Gastroesophageal sphincter (tissue), 4 donors: ENCODE results near the gene SULT4A1. TPM values are rescaled to one million over a fixed set of nuclear protein-coding genes. Genes with fewer than 3 reads are reported as not detected.

Experiments
- ATAC-seq: fragments of 150-250 bp; one replicate; pipeline ENCODE4 v1.9.1; 2016; ENCODE audit warnings: mild to moderate bottlenecking, moderate library complexity
- H3K27ac ChIP-seq, 4 donors: fragments of 200-600 bp; sonication (generic) in 3 of 4; 1 replicate in 3 of 4; 2 replicates in 1 of 4; pipeline ENCODE4 v1.5.1; 2016 to 2019
- H3K27me3 ChIP-seq: fragments of 200-600 bp; sonication (generic); one replicate; pipeline ENCODE4 v1.5.1; 2019
- H3K36me3 ChIP-seq, 2 donors: fragments of 200-600 bp; sonication (generic); one replicate each; pipeline ENCODE4 v1.5.1; 2019; ENCODE audit warnings: control low read depth in 1 of 2
- H3K4me1 ChIP-seq, 3 donors: fragments of 200-600 bp; sonication (generic); 1 replicate in 2 of 3; 2 replicates in 1 of 3; pipeline ENCODE4 v1.5.1; 2016 to 2019; ENCODE audit warnings: control low read depth in 2 of 3
- H3K4me3 ChIP-seq, 2 donors: fragments of 200-600 bp; sonication (generic); one replicate each; pipeline ENCODE4 v1.5.1; 2019; ENCODE audit warnings: mild to moderate bottlenecking in 1 of 2, moderate library complexity in 1 of 2
- H3K9me3 ChIP-seq, 3 donors: fragments of 200-600 bp; sonication (generic); one replicate each; pipeline ENCODE4 v1.5.1; 2017 to 2019; ENCODE audit warnings: control low read depth in 2 of 3
- CTCF ChIP-seq, 4 experiments: fragments of 200-600 bp in 2 of 4; fragments of 450-650 bp in 2 of 4; sonication (generic) in 1 of 4; IDR thresholded peaks; one replicate each; pipeline ENCODE4 v1.5.1; 2017 to 2019; ENCODE audit warnings: antibody characterized with exemption in 4 of 4, mild to moderate bottlenecking in 2 of 4, moderate library complexity in 2 of 4
- EP300 ChIP-seq: sonication (generic); formaldehyde crosslinking; IDR thresholded peaks from one replicate; pipeline ENCODE4 v1.6.1; 2017; ENCODE audit warnings: antibody characterized with exemption, mild to moderate bottlenecking
- POLR2A ChIP-seq, 2 donors: fragments of 450-650 bp; IDR thresholded peaks; one replicate each; pipeline ENCODE4 v1.6.1; 2017; ENCODE audit warnings: antibody characterized with exemption in 2 of 2, mild to moderate bottlenecking in 2 of 2, moderate library complexity in 1 of 2
- POLR2AphosphoS5 ChIP-seq: sonication (generic); formaldehyde crosslinking; IDR thresholded peaks from one replicate; pipeline ENCODE4 v1.6.1; 2017; ENCODE audit warnings: antibody characterized with exemption
- WGBS, 2 donors: methylation state at CpG; one replicate each; pipeline ENCODE4 v1.1.5; 2018; ENCODE audit warnings: low coverage in 1 of 2; 5-methylcytosine and 5-hydroxymethylcytosine counted together
- total RNA-seq, 4 donors: library from RNA; depleted of rRNA; stranded (reverse); fragments of >200 nt; gene quantifications; one replicate each; pipeline ENCODE4 v1.1.0, GENCODE V29; 2016

Gene SULT4A1
- total RNA-seq, 4 donors from 2014 or later: 0.16 to 1.7 (median 0.54) TPM; not detected in 1

- Histone ChIP-seq H3K4me3 (no peak overlapping the region), H3K27me3 (peaks cover 58% of the 10 kb centered on the region), H3K27ac (no peak overlapping the region), H3K36me3 (no peaks in the 10 kb centered on the region), H3K4me1 (peaks cover 0 to 9% (median 3%) of the 10 kb centered on the region in 3 donors), H3K9me3 (no peaks in the 10 kb centered on the region)
- 38 to 44% methylated on average over 5 to 9 of the region's 22 CpGs for WGBS, 2 donors
- no peak for TF ChIP-seq POLR2A (IDR thresholded peaks at IDR 0.05)
- ATAC-seq: no peak
These were observed 40.5 kb downstream of the SULT4A1 start for GRCh38 chr22:43821606-43822425.

GRCh38 chr22:43820651-43821305, 41.5 kb downstream of the SULT4A1 start:
- TF ChIP-seq EP300: no peak
- no peak for TF ChIP-seq CTCF (IDR thresholded peaks at IDR 0.05)
- TF ChIP-seq POLR2A (IDR thresholded peaks at IDR 0.05): no peak
- no peak for TF ChIP-seq POLR2AphosphoS5
- no peak overlapping the region for H3K27ac ChIP-seq
- H3K27me3 ChIP-seq: peaks cover 58% of the 10 kb centered on the region
- no peaks in the 10 kb centered on the region for H3K36me3 ChIP-seq
- H3K4me3 ChIP-seq: no peak overlapping the region
- WGBS, 2 donors: 51 to 61% methylated on average over 3 to 4 of the region's 18 CpGs
- ATAC-seq: no peak
- no peaks in the 10 kb centered on the region for H3K9me3 ChIP-seq
- H3K4me1 ChIP-seq: no peaks in the 10 kb centered on the region

- Histone ChIP-seq H3K4me3 (no peak overlapping the region), H3K27me3 (peaks cover 57% of the 10 kb centered on the region), H3K36me3 (peaks cover 0 to 2% of the 10 kb centered on the region in 2 donors), H3K9me3 (no peaks in the 10 kb centered on the region), H3K4me1 (no peaks in the 10 kb centered on the region), H3K27ac (no peak overlapping the region)
- ATAC-seq: no peak
- TF ChIP-seq POLR2A (IDR thresholded peaks at IDR 0.05): no peak
- no peak for TF ChIP-seq CTCF (IDR thresholded peaks at IDR 0.05)
- TF ChIP-seq EP300: no peak
- no peak for TF ChIP-seq POLR2AphosphoS5
- WGBS, 2 donors: 75 to 77% methylated on average over 4 to 6 of the region's 13 CpGs
These were observed 42.2 kb downstream of the SULT4A1 start for GRCh38 chr22:43819931-43820640.

- Histone ChIP-seq H3K9me3 (no peaks in the 10 kb centered on the region), H3K27ac (no peak overlapping the region), H3K27me3 (peaks cover 51% of the 10 kb centered on the region), H3K36me3 (peaks cover 0 to 7% of the 10 kb centered on the region in 2 donors), H3K4me3 (no peak overlapping the region), H3K4me1 (no peaks in the 10 kb centered on the region)
- TF ChIP-seq POLR2A (IDR thresholded peaks at IDR 0.05): no peak
- no peak for TF ChIP-seq POLR2AphosphoS5
- TF ChIP-seq EP300: no peak
- TF ChIP-seq CTCF (IDR thresholded peaks at IDR 0.05): no peak
- ATAC-seq: no peak
- 85% methylated on average over 5 of the region's 12 CpGs; no CpG with 5 or more reads in 1 of the 2 donors for WGBS, 2 donors
These were observed 42.8 kb downstream of the SULT4A1 start for GRCh38 chr22:43819421-43819921.

GRCh38 chr22:43818981-43819380, 43.3 kb downstream of the SULT4A1 start:
- TF ChIP-seq POLR2AphosphoS5 (no peak), EP300 (no peak), CTCF (IDR thresholded peaks at IDR 0.05) (no peak), POLR2A (IDR thresholded peaks at IDR 0.05) (no peak)
- Histone ChIP-seq H3K36me3 (peaks cover 0 to 7% of the 10 kb centered on the region in 2 donors), H3K4me1 (no peaks in the 10 kb centered on the region), H3K27me3 (peaks cover 46% of the 10 kb centered on the region), H3K4me3 (no peak overlapping the region), H3K27ac (no peak overlapping the region), H3K9me3 (no peaks in the 10 kb centered on the region)
- WGBS, 2 donors: 88 to 91% methylated on average over 7 to 9 of the region's 11 CpGs
- no peak for ATAC-seq
